Memory B cell (primary cell): ENCODE data around the gene ATR.
"Not testable (repeated sequence)": the region's sequence is repeated elsewhere in the genome, so short reads cannot be mapped to it uniquely, and the experiment has no call there.

Experiments
- ATAC-seq: fragments of 150-1000 bp; cut with Tn5 transposase; 2 replicates; pipeline ENCODE4 v1.10.0; 2021; ENCODE audit warnings: low read depth, mild to moderate bottlenecking, moderate library complexity
- DNase-seq, 2 donors: peaks; one replicate each; pipeline ENCODE4 v3.0.0; 2022; ENCODE audit warnings: low spot score in 2 of 2
- H3K27ac Mint-ChIP-seq: one replicate; pipeline ENCODE4 v1.8.0; 2022; ENCODE audit warnings: mild to moderate bottlenecking, moderate library complexity, mixed read lengths
- H3K27me3 Mint-ChIP-seq: one replicate; pipeline ENCODE4 v1.8.0; 2022; ENCODE audit warnings: mixed read lengths
- H3K36me3 Mint-ChIP-seq: one replicate; pipeline ENCODE4 v1.8.0; 2022; ENCODE audit warnings: mild to moderate bottlenecking, mixed read lengths
- H3K4me1 Mint-ChIP-seq: one replicate; pipeline ENCODE4 v1.8.0; 2022; ENCODE audit warnings: mixed read lengths
- H3K4me3 Mint-ChIP-seq: one replicate; pipeline ENCODE4 v1.8.0; 2022; ENCODE audit warnings: mild to moderate bottlenecking, moderate library complexity, mixed read lengths
- H3K9me3 Mint-ChIP-seq: one replicate; pipeline ENCODE4 v1.8.0; 2022; ENCODE audit warnings: mixed read lengths

Gene ATR

GRCh38 chr3:142481196-142481595, 97.3 kb downstream of the ATR start:
- H3K27me3 Mint-ChIP-seq = no peaks in the 10 kb centered on the region
- no peak overlapping the region for H3K4me3 Mint-ChIP-seq
- no peaks in the 10 kb centered on the region for H3K4me1 Mint-ChIP-seq
- ATAC-seq = no peak
- no peak overlapping the region for H3K27ac Mint-ChIP-seq
- H3K9me3 Mint-ChIP-seq = peaks cover 4% of the 10 kb centered on the region
- peaks cover 36% of the 10 kb centered on the region for H3K36me3 Mint-ChIP-seq
- no peak for DNase-seq

- ATAC-seq = no peak
- Mint-ChIP-seq H3K4me3 (no peak overlapping the region), H3K36me3 (peaks cover 7% of the 10 kb centered on the region), H3K9me3 (no peaks in the 10 kb centered on the region), H3K27ac (no peak overlapping the region), H3K27me3 (no peaks in the 10 kb centered on the region), H3K4me1 (no peaks in the 10 kb centered on the region)
- DNase-seq = no peak
These were observed 107.7 kb downstream of the ATR start for GRCh38 chr3:142470826-142471225.

DNA sequence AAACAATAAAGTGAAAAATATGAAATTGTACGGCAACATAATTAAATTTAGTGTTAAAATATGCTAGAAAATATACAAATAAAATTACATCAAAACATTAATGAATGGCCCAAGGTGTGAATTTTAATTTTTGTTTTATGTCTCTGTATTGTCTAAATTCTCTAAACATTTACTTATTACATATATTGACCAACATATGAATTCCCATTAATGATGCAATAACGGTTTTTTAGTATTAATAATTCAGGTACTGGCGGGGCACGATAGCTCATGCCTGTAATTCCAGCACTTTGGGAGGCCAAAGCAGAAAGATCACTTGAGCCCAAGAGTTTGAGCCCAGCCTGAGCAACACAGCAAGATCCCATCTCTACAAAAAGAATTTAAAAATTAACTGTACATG, 110.1 kb downstream of the ATR start:
- Mint-ChIP-seq H3K27ac (no peak overlapping the region), H3K4me1 (no peaks in the 10 kb centered on the region), H3K9me3 (no peaks in the 10 kb centered on the region), H3K36me3 (peaks cover 10% of the 10 kb centered on the region), H3K4me3 (no peak overlapping the region), H3K27me3 (no peaks in the 10 kb centered on the region)
- ATAC-seq (no peak), DNase-seq (no peak)

DNA sequence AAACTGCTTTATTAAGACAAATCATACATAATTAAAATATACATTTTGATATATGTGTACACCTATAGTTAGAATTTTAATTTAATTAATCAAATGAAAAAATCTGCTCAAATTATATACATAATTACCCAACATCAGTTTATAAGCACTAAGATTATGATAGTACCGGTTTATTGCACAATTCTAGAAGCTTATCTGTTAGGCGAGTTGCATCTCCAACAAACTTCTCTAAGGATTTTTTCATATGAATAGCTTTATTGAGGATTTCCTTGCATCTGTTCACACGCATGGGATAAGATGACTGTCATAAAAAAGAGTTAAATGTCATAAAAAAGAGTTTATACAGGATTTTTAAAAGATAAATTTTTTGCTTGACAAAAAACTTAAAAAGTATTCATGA, 110.8 kb downstream of the ATR start:
- H3K27me3 Mint-ChIP-seq = no peaks in the 10 kb centered on the region
- H3K9me3 Mint-ChIP-seq = no peaks in the 10 kb centered on the region
- peaks cover 5% of the 10 kb centered on the region for H3K36me3 Mint-ChIP-seq
- no peak overlapping the region for H3K4me3 Mint-ChIP-seq
- no peak overlapping the region for H3K27ac Mint-ChIP-seq
- ATAC-seq = no peak
- no peaks in the 10 kb centered on the region for H3K4me1 Mint-ChIP-seq
- no peak for DNase-seq

GRCh38 chr3:142460689-142461088, 117.8 kb downstream of the ATR start:
- Mint-ChIP-seq H3K36me3 (peaks cover 22% of the 10 kb centered on the region), H3K4me1 (no peaks in the 10 kb centered on the region), H3K27me3 (no peaks in the 10 kb centered on the region), H3K4me3 (no peak overlapping the region), H3K9me3 (no peaks in the 10 kb centered on the region), H3K27ac (no peak overlapping the region)
- no peak for DNase-seq
- ATAC-seq = no peak

- Mint-ChIP-seq H3K4me3 (no peak overlapping the region), H3K36me3 (peaks cover 22% of the 10 kb centered on the region), H3K27ac (no peak overlapping the region), H3K9me3 (no peaks in the 10 kb centered on the region), H3K27me3 (no peaks in the 10 kb centered on the region), H3K4me1 (no peaks in the 10 kb centered on the region)
- DNase-seq (no peak), ATAC-seq (no peak)
These were observed 118.6 kb downstream of the ATR start for GRCh38 chr3:142459929-142460328.

GRCh38 chr3:142459096-142459495, 119.4 kb downstream of the ATR start:
- peaks cover 22% of the 10 kb centered on the region for H3K36me3 Mint-ChIP-seq
- H3K9me3 Mint-ChIP-seq = no peaks in the 10 kb centered on the region
- no peak overlapping the region for H3K27ac Mint-ChIP-seq
- no peak overlapping the region for H3K4me3 Mint-ChIP-seq
- ATAC-seq (no peak), DNase-seq (no peak)
- no peaks in the 10 kb centered on the region for H3K4me1 Mint-ChIP-seq
- H3K27me3 Mint-ChIP-seq = no peaks in the 10 kb centered on the region

GRCh38 chr3:142450881-142451280, 127.7 kb downstream of the ATR start:
- DNase-seq (no peak), ATAC-seq (no peak)
- no peak overlapping the region for H3K27ac Mint-ChIP-seq
- H3K9me3 Mint-ChIP-seq = no peaks in the 10 kb centered on the region
- no peak overlapping the region for H3K4me3 Mint-ChIP-seq
- peaks cover 12% of the 10 kb centered on the region for H3K4me1 Mint-ChIP-seq
- H3K27me3 Mint-ChIP-seq = no peaks in the 10 kb centered on the region
- peaks cover 13% of the 10 kb centered on the region for H3K36me3 Mint-ChIP-seq

DNA sequence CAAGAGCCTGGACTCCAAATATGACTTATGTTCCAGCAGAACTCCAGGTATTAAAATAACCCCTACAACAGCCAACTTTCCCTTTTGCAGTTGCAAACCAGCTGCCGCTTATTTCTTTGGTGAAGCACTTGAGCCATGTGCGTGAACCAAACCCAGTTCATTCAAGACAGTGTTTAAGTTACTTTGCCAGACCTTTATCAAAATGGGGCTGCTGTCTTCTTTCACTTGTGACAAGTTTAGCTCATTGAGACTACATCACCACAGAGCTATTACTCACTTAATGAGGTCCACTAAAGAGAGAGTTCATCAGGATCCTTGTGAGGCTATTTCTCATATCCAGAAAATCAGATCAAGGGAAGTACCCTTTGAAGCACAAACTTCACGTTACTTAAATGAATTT, 128.3 kb downstream of the ATR start:
- peaks cover 17% of the 10 kb centered on the region for H3K4me1 Mint-ChIP-seq
- H3K27me3 Mint-ChIP-seq = no peaks in the 10 kb centered on the region
- no peak for ATAC-seq
- no peak overlapping the region for H3K4me3 Mint-ChIP-seq
- H3K27ac Mint-ChIP-seq = no peak overlapping the region
- DNase-seq = no peak
- no peaks in the 10 kb centered on the region for H3K9me3 Mint-ChIP-seq
- H3K36me3 Mint-ChIP-seq = peaks cover 14% of the 10 kb centered on the region

DNA sequence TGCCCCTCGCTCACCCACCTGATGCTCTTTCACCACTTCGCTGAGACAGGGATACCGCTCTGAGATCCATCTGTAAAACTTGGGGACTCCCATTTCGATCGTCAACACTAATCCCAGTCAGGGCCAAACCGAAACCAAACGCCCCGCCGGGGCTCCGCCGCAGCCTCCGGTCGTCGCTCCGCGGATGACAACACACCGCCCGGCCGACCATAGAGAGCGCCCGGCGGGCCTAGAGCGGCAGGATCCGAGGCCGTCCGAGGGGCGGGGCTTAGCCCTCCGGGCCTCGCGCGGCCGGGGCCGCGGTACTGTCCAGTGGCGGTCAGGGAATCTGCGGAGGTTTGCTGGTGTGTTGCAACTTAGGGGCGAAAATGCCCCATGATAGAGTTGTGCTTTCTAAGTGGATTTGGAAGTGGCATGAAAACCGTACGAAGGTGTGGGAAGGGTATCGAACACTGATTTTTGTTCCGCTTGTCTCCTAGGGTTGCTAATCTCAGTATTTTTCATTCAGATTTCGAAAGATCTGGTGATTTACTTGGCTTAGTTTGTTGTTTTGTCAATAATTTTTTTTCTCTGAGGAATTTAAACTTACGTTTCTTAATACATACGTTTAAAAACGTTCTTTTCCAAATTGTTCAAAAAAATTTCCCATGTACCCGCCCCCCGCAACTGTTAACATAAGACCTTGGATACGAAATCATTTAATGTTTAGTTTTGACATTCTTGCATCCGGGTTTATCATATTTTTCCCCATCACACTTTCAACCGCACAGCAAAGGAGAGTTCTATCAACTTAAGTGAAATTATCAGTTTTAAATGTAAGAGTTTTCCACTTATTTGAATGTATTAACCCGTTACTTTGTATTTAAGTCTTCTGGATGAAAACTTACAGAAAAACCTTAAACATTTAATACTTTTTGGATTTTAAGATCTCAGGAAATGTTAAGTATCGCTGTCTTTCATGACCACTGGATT, 130.4 kb downstream of the ATR start, which contains the start of gene XRN1:
Gene XRN1, minus strand, starts transcription at position 186 of the 972 bp plus-strand sequence. Its CDS starts 93 bp downstream, at position 93.
- H3K36me3 Mint-ChIP-seq = peaks cover 4% of the 10 kb centered on the region
- DNase-seq (peak; percentile 96 to 98), ATAC-seq (peak; percentile 94)
- peak within 1 kb of the TSS; percentile 98 for H3K4me3 Mint-ChIP-seq
- H3K9me3 Mint-ChIP-seq = no peaks in the 10 kb centered on the region
- peaks cover 25% of the 10 kb centered on the region for H3K4me1 Mint-ChIP-seq
- H3K27ac Mint-ChIP-seq = peak within 1 kb of the TSS; percentile 98
- no peaks in the 10 kb centered on the region for H3K27me3 Mint-ChIP-seq

DNA sequence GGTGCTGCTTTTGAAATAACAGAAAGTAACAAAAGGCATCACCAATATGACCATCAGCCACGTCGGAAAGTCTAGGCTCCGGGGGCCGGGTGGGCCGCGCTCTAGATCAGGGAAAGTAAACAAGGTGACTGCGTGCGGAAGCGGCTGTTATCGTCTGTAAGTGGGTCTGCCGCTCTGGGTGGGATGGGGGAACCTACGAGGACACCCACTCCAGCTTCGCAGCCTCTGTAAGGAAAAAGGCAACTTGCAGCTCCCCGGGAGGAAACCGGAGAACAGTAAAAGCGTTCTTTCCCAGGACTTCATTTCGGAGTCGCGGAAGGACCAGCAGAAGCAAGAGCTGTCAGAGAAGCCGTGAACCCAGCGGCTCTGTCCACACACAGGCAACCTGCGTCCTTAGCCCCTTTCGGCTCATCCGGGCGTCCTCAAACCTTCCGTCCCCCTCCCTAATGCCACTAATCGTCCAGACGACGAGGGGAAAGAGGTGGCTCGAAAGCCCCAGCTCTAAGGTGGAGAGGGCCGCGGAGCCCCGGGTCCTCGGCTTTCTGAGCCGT, 131.2 kb downstream of the ATR start:
- Mint-ChIP-seq H3K36me3 (peaks cover 4% of the 10 kb centered on the region), H3K27me3 (no peaks in the 10 kb centered on the region), H3K4me1 (peaks cover 28% of the 10 kb centered on the region), H3K27ac (peak overlapping the region; percentile 98), H3K9me3 (no peaks in the 10 kb centered on the region), H3K4me3 (peak overlapping the region; percentile 98)
- DNase-seq (peak in 1 of 2 donors; percentile 32), ATAC-seq (peak; percentile 30)

- no peaks in the 10 kb centered on the region for H3K27me3 Mint-ChIP-seq
- peak overlapping the region; percentile 21 for H3K27ac Mint-ChIP-seq
- H3K36me3 Mint-ChIP-seq = peaks cover 1% of the 10 kb centered on the region
- peaks cover 28% of the 10 kb centered on the region for H3K4me1 Mint-ChIP-seq
- DNase-seq (no peak), ATAC-seq (no peak)
- peak overlapping the region; percentile 63 for H3K4me3 Mint-ChIP-seq
- no peaks in the 10 kb centered on the region for H3K9me3 Mint-ChIP-seq
These were observed 132.7 kb downstream of the ATR start for GRCh38 chr3:142445816-142446254.

DNA sequence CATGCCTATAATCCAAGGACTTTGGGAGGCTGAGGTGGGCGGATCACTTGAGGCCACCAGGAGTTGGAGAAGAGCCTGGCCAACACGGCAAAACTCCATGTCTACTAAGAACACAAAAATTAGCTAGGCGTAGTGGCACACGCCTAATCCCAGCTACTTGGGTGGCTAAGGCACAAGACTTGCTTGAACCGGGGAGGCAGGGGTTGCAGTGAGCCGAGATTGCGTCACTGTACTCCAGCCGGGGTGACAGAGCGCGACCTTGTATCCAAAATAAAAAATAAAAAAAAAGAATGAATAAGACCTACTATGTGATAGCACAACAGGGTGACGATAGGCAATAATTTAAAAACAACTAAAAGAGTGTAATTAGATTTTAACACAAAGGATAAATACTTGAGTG, 134.2 kb downstream of the ATR start:
- H3K27ac Mint-ChIP-seq = no peak overlapping the region
- ATAC-seq (no peak), DNase-seq (no peak)
- H3K9me3 Mint-ChIP-seq = no peaks in the 10 kb centered on the region
- no peak overlapping the region for H3K4me3 Mint-ChIP-seq
- peaks cover 1% of the 10 kb centered on the region for H3K36me3 Mint-ChIP-seq
- no peaks in the 10 kb centered on the region for H3K27me3 Mint-ChIP-seq
- peaks cover 30% of the 10 kb centered on the region for H3K4me1 Mint-ChIP-seq

DNA sequence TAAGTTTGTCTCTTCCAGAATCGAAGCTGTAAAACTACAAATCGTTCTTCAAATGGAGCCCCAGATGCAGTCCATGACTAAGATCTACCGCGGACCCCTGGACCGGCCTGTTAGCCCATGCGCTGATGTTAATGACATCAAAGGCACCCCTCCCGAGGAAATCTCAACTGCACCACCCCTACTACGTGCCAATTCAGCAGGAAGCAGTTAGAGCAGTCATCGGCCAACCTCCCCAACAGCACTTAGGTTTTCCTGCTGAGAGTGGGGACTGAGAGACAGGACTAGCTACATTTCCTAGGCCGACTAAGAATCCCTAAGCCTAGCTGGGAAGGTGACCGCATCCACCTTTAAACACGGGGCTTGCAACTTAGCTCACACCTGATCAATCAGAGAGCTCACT, 135.5 kb downstream of the ATR start:
- H3K4me3 Mint-ChIP-seq, ATAC-seq, H3K27ac Mint-ChIP-seq, H3K9me3 Mint-ChIP-seq, DNase-seq, H3K27me3 Mint-ChIP-seq, H3K36me3 Mint-ChIP-seq: not testable (repeated sequence)
- H3K4me1 Mint-ChIP-seq = peaks cover 36% of the 10 kb centered on the region
